ENCODE data around the gene DNAJC5G. TPM values are rescaled to one million over a fixed set of nuclear protein-coding genes. Genes with fewer than 3 reads are reported as not detected.

Gene DNAJC5G
- total RNA-seq, 4 donors from 2014 or later = 0.33 to 2.1 (median 1.1) TPM; not detected in 1

- intact Hi-C loops (cut with DNase I) = no loop called here
- TF ChIP-seq CTCF (IDR thresholded peaks at IDR 0.05) (no peak), POLR2A (IDR thresholded peaks at IDR 0.05) (no peak)
- Histone ChIP-seq H3K4me1 (peaks cover 0 to 9% of the 10 kb centered on the region in 2 donors), H3K9me3 (no peaks in the 10 kb centered on the region), H3K36me3 (no peaks in the 10 kb centered on the region), H3K4me3 (replicated peaks in 1 of 3) (no peak overlapping the region), H3K27ac (no peak overlapping the region), H3K27me3 (no peaks in the 10 kb centered on the region)
- no peak for DNase-seq
- 85 to 90% methylated on average over 6 of the region's 6 CpGs for whole genome bisulfite sequencing, 2 donors
Observed at GRCh38 chr2:27285481-27285880, 10.2 kb downstream of the DNAJC5G start.

GRCh38 chr2:27288610-27289009 is 13.4 kb downstream of the DNAJC5G start:
- Histone ChIP-seq H3K9me3 (no peaks in the 10 kb centered on the region), H3K4me3 (replicated peaks in 1 of 3) (no peak overlapping the region), H3K36me3 (no peaks in the 10 kb centered on the region), H3K4me1 (peaks cover 4 to 9% of the 10 kb centered on the region in 2 donors), H3K27me3 (no peaks in the 10 kb centered on the region), H3K27ac (no peak overlapping the region)
- TF ChIP-seq CTCF (IDR thresholded peaks at IDR 0.05) (no peak), POLR2A (IDR thresholded peaks at IDR 0.05) (no peak)
- intact Hi-C loops (cut with DNase I) = no loop called here
- DNase-seq = no peak
- WGBS, 2 donors = 61 to 70% methylated on average over 3 of the region's 3 CpGs

GRCh38 chr2:27290549-27290948 is 15.3 kb downstream of the DNAJC5G start:
- no peaks in the 10 kb centered on the region for H3K36me3 ChIP-seq
- H3K27ac ChIP-seq = no peak overlapping the region
- H3K4me3 ChIP-seq (replicated peaks in 1 of 3) = no peak overlapping the region
- intact Hi-C loops (cut with DNase I) = no loop called here
- WGBS, 2 donors = 87 to 92% methylated on average over 5 of the region's 5 CpGs
- TF ChIP-seq POLR2A (IDR thresholded peaks at IDR 0.05) (no peak), CTCF (IDR thresholded peaks at IDR 0.05) (no peak)
- H3K27me3 ChIP-seq = no peaks in the 10 kb centered on the region
- no peaks in the 10 kb centered on the region for H3K9me3 ChIP-seq
- H3K4me1 ChIP-seq = peaks cover 7 to 16% of the 10 kb centered on the region in 2 donors
- DNase-seq = no peak

- Histone ChIP-seq H3K36me3 (no peaks in the 10 kb centered on the region), H3K4me3 (replicated peaks in 1 of 3) (no peak overlapping the region), H3K9me3 (no peaks in the 10 kb centered on the region), H3K27me3 (no peaks in the 10 kb centered on the region), H3K4me1 (peaks cover 7 to 16% of the 10 kb centered on the region in 2 donors), H3K27ac (no peak overlapping the region)
- no peak for TF ChIP-seq POLR2A (IDR thresholded peaks at IDR 0.05)
- no peak for TF ChIP-seq CTCF (IDR thresholded peaks at IDR 0.05)
- intact Hi-C loops (cut with DNase I) = no loop called here
- no peak for DNase-seq
- 53 to 61% methylated on average over 6 of the region's 6 CpGs for WGBS, 2 donors
Observed at GRCh38 chr2:27291865-27292264, 16.6 kb downstream of the DNAJC5G start.

- no peaks in the 10 kb centered on the region for H3K9me3 ChIP-seq
- no peak for DNase-seq
- no peak overlapping the region for H3K4me3 ChIP-seq (replicated peaks in 1 of 3)
- H3K27me3 ChIP-seq = no peaks in the 10 kb centered on the region
- intact Hi-C loops (cut with DNase I) = loop anchor here (5.0 kb wide), 1 partner anchor 38 kb away; no protein-coding TSS in a partner anchor
- TF ChIP-seq CTCF (IDR thresholded peaks at IDR 0.05) (no peak), POLR2A (IDR thresholded peaks at IDR 0.05) (no peak)
- H3K27ac ChIP-seq = no peak overlapping the region
- 86% methylated on average over 8 of the region's 8 CpGs for WGBS, 2 donors
- no peaks in the 10 kb centered on the region for H3K36me3 ChIP-seq
- H3K4me1 ChIP-seq = peaks cover 7 to 16% of the 10 kb centered on the region in 2 donors
Observed at GRCh38 chr2:27294928-27295327, 19.7 kb downstream of the DNAJC5G start.

All from thyroid gland (tissue), 4 donors.